ENCODE measurements around the gene RP9. TPM values are rescaled to one million over a fixed set of nuclear protein-coding genes. Genes with fewer than 3 reads are reported as not detected.

RP9 gene
- total RNA-seq, 1 experiment from 2014 or later, result 29.1 TPM

DNA sequence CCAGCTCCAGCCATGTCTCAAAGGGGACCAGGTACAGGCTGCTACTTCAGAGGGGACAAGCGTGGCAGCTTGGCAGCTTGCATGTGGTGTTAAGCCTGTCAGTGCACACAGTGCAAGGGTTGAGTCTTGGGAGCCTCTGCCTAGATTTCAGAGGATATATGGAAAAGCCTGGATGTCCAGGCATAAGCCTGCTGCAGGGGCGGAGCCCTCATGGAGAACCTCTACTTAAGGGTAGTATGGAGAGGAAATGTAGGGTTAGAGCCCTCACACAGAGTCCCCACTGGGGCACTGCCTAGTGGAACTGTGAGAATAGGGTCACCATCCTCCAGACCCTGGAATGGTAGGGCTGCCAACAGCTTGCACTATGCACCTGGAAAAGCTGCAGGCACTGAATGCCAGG lies 38.9 kb downstream of the RP9 start:
- no peak overlapping the region for H3K27ac Mint-ChIP-seq (ENCODE audit: low read depth, unreplicated experiment)
- H3K27me3 Mint-ChIP-seq (ENCODE audit: insufficient read depth, unreplicated experiment), result peaks cover 3% of the 10 kb centered on the region
- intact Hi-C loops (cut with micrococcal nuclease), result no loop called here
- TF ChIP-seq, protein P1, sequence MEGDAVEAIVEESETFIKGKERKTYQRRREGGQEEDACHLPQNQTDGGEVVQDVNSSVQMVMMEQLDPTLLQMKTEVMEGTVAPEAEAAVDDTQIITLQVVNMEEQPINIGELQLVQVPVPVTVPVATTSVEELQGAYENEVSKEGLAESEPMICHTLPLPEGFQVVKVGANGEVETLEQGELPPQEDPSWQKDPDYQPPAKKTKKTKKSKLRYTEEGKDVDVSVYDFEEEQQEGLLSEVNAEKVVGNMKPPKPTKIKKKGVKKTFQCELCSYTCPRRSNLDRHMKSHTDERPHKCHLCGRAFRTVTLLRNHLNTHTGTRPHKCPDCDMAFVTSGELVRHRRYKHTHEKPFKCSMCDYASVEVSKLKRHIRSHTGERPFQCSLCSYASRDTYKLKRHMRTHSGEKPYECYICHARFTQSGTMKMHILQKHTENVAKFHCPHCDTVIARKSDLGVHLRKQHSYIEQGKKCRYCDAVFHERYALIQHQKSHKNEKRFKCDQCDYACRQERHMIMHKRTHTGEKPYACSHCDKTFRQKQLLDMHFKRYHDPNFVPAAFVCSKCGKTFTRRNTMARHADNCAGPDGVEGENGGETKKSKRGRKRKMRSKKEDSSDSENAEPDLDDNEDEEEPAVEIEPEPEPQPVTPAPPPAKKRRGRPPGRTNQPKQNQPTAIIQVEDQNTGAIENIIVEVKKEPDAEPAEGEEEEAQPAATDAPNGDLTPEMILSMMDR (IDR thresholded peaks at IDR 0.05; ENCODE audit: unreplicated experiment), result no peak
- H3K4me3 Mint-ChIP-seq (ENCODE audit: unreplicated experiment), result no peak overlapping the region
- H3K4me1 Mint-ChIP-seq (ENCODE audit: insufficient read depth, unreplicated experiment), result peaks cover 12% of the 10 kb centered on the region
- POLR2A ChIA-PET, result no interaction called here
- peaks cover 4% of the 10 kb centered on the region for H3K36me3 Mint-ChIP-seq (ENCODE audit: insufficient read depth, unreplicated experiment)
- H3K9me3 Mint-ChIP-seq (ENCODE audit: unreplicated experiment), result peaks cover 11% of the 10 kb centered on the region
- no TSS peak for BruUV-seq (replicated peaks)
- CTCF ChIA-PET, result interaction anchor here (4.8 kb wide), 1 partner anchor 38 kb away, joined by 17 read pairs; the partner anchor contains the start of gene RP9
- no peak for DNase-seq (ENCODE audit: unreplicated experiment)

DNA sequence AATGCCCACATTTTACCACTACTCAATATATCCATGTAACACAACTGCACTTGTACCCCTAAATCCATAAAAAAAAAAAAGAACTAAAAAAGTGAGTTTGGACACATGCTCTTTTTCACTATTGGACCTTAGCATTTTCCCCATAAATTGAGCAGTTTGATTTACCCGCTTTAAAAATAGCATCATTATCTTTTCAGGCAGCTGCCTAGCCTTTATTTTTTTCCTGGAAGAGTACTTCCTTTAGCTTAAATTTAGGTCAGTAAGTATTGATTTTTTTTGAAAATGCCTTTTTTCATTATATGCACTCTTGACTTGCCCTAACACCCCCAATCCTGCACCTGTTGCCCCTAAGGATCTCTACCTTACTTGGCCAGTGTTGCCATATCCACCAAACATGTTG lies 41.3 kb downstream of the RP9 start:
- Mint-ChIP-seq H3K4me3 (ENCODE audit: unreplicated experiment) (no peak overlapping the region), H3K4me1 (ENCODE audit: insufficient read depth, unreplicated experiment) (peaks cover 11% of the 10 kb centered on the region), H3K27me3 (ENCODE audit: insufficient read depth, unreplicated experiment) (no peaks in the 10 kb centered on the region), H3K9me3 (ENCODE audit: unreplicated experiment) (peaks cover 19% of the 10 kb centered on the region), H3K27ac (ENCODE audit: low read depth, unreplicated experiment) (no peak overlapping the region), H3K36me3 (ENCODE audit: insufficient read depth, unreplicated experiment) (peaks cover 4% of the 10 kb centered on the region)
- ChIA-PET CTCF (interaction anchor here (4.8 kb wide), 1 partner anchor 40 kb away, joined by 17 read pairs; the partner anchor contains the start of gene RP9), POLR2A (no interaction called here)
- no TSS peak for BruUV-seq (replicated peaks)
- DNase-seq (ENCODE audit: unreplicated experiment), result no peak
- intact Hi-C loops (cut with micrococcal nuclease), result loop anchor here (10.0 kb wide), 1 partner anchor 123 kb away; no protein-coding TSS in a partner anchor
- TF ChIP-seq, protein P1 (IDR thresholded peaks at IDR 0.05; ENCODE audit: unreplicated experiment), result no peak

DNA sequence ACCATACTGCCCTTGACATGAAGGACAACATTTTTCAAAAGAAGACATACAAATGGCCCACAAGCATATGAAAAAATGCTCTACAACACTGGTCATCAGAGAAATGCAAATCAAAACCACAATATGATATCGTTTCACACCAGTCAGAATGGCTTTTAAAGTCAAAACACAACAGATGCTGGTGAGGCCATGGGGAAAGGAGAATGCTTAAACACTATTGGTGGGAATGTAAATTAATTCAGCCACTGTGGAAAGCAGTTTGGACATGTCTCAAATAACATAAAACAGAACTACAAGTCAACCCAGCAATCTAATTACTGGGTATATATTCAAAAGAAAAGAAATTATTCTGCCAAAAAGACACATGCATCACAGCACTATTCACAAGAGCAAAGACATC lies 42.4 kb downstream of the RP9 start:
- H3K27ac Mint-ChIP-seq (ENCODE audit: low read depth, unreplicated experiment), result no peak overlapping the region
- no peak overlapping the region for H3K4me3 Mint-ChIP-seq (ENCODE audit: unreplicated experiment)
- TF ChIP-seq, protein P1 (IDR thresholded peaks at IDR 0.05; ENCODE audit: unreplicated experiment), result no peak
- H3K9me3 Mint-ChIP-seq (ENCODE audit: unreplicated experiment), result peaks cover 19% of the 10 kb centered on the region
- ChIA-PET POLR2A (no interaction called here), CTCF (interaction anchor here (4.8 kb wide), 1 partner anchor 41 kb away, joined by 17 read pairs; the partner anchor contains the start of gene RP9)
- H3K4me1 Mint-ChIP-seq (ENCODE audit: insufficient read depth, unreplicated experiment), result peaks cover 2% of the 10 kb centered on the region
- no peak for DNase-seq (ENCODE audit: unreplicated experiment)
- no TSS peak for BruUV-seq (replicated peaks)
- no peaks in the 10 kb centered on the region for H3K27me3 Mint-ChIP-seq (ENCODE audit: insufficient read depth, unreplicated experiment)
- H3K36me3 Mint-ChIP-seq (ENCODE audit: insufficient read depth, unreplicated experiment), result peaks cover 4% of the 10 kb centered on the region
- intact Hi-C loops (cut with micrococcal nuclease), result loop anchor here (10.0 kb wide), 1 partner anchor 122 kb away; no protein-coding TSS in a partner anchor

DNA sequence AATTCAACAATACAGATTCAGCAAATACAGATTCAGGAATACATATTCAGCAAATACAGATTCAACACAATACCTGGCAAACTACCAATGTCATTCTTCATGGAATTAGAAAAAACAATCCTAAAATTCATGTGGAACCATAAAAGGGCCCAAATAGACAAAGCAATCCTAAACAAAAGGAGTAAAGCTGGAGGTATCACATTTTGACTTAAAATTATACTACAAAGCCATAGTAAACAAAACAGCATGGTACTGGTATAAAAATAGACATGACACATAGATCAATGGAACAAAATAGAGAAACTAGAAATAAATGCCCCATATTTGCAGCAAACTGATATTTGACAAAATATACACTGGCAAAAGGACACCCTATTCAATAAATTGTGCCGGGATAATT lies 43.2 kb downstream of the RP9 start:
- H3K4me1 Mint-ChIP-seq (ENCODE audit: insufficient read depth, unreplicated experiment), result peaks cover 2% of the 10 kb centered on the region
- H3K27ac Mint-ChIP-seq (ENCODE audit: low read depth, unreplicated experiment), result no peak overlapping the region
- CTCF ChIA-PET, result interaction anchor here (0.6 to 0.9 kb wide), 2 partner anchors 42 to 132 kb away, joined by 3 to 5 read pairs; no protein-coding TSS in a partner anchor
- DNase-seq (ENCODE audit: unreplicated experiment), result no peak
- TF ChIP-seq, protein P1 (IDR thresholded peaks at IDR 0.05; ENCODE audit: unreplicated experiment), result no peak
- BruUV-seq (replicated peaks), result no TSS peak
- H3K36me3 Mint-ChIP-seq (ENCODE audit: insufficient read depth, unreplicated experiment), result peaks cover 4% of the 10 kb centered on the region
- no peaks in the 10 kb centered on the region for H3K27me3 Mint-ChIP-seq (ENCODE audit: insufficient read depth, unreplicated experiment)
- H3K4me3 Mint-ChIP-seq (ENCODE audit: unreplicated experiment), result no peak overlapping the region
- peaks cover 19% of the 10 kb centered on the region for H3K9me3 Mint-ChIP-seq (ENCODE audit: unreplicated experiment)
- POLR2A ChIA-PET, result interaction anchor here (0.6 kb wide), 1 partner anchor 43 kb away, joined by 5 read pairs; no protein-coding TSS in a partner anchor
- intact Hi-C loops (cut with micrococcal nuclease), result loop anchor here (10.0 kb wide), 1 partner anchor 121 kb away; no protein-coding TSS in a partner anchor
